Natural killer cell (primary cell): ENCODE data around the gene ZNF398. TPM values are rescaled to one million over a fixed set of nuclear protein-coding genes. Genes with fewer than 3 reads are reported as not detected.

Experiments
- ATAC-seq, 3 donors: fragments of 150-1000 bp in 2 of 3; fragments of 200-7000 bp in 1 of 3; cut with Tn5 transposase; 1 replicate in 1 of 3; 2 replicates in 2 of 3; pipeline ENCODE4 v1.10.0; 2021; ENCODE audit warnings: mild to moderate bottlenecking in 2 of 3, moderate library complexity in 2 of 3
- DNase-seq, 2 donors: peaks; one replicate each; pipeline versions ENCODE4 v3.0.0 to v3.0.0-alpha.2; 2013 to 2021; ENCODE audit warnings: mixed read lengths in 1 of 2
- H3K27ac ChIP-seq: one replicate; pipeline ENCODE4 v1.5.1; 2013; ENCODE audit warnings: mild to moderate bottlenecking, low read length
- H3K27me3 ChIP-seq: one replicate; pipeline ENCODE4 v1.6.1; 2013; ENCODE audit warnings: low read length; ENCODE audit not compliant: control insufficient read depth, insufficient read depth
- H3K36me3 ChIP-seq: one replicate; pipeline ENCODE4 v1.6.1; 2013; ENCODE audit warnings: low read length; ENCODE audit not compliant: control insufficient read depth, insufficient read depth
- H3K4me1 ChIP-seq: one replicate; pipeline ENCODE4 v1.6.1; 2013; ENCODE audit warnings: low read length; ENCODE audit not compliant: control insufficient read depth, insufficient read depth
- H3K4me3 ChIP-seq: one replicate; pipeline ENCODE4 v1.5.1; 2013; ENCODE audit warnings: low read length
- H3K9me3 ChIP-seq: one replicate; pipeline ENCODE4 v1.6.1; 2013; ENCODE audit warnings: low read length; ENCODE audit not compliant: control insufficient read depth, insufficient read depth
- H3K27ac Mint-ChIP-seq, 2 donors: one replicate each; pipeline ENCODE4 v1.8.0; 2022; ENCODE audit warnings: mild to moderate bottlenecking in 2 of 2, mixed read lengths in 2 of 2, moderate library complexity in 1 of 2
- H3K27me3 Mint-ChIP-seq, 2 donors: one replicate each; pipeline ENCODE4 v1.8.0; 2022; ENCODE audit warnings: low read depth in 2 of 2, mixed read lengths in 2 of 2
- H3K36me3 Mint-ChIP-seq: one replicate; pipeline ENCODE4 v1.8.0; 2022; ENCODE audit warnings: mixed read lengths
- H3K4me1 Mint-ChIP-seq, 2 donors: one replicate each; pipeline ENCODE4 v1.8.0; 2022; ENCODE audit warnings: mixed read lengths in 2 of 2
- H3K4me3 Mint-ChIP-seq: one replicate; pipeline ENCODE4 v1.8.0; 2022; ENCODE audit warnings: mild to moderate bottlenecking, moderate library complexity, mixed read lengths
- H3K9me3 Mint-ChIP-seq, 2 donors: one replicate each; pipeline ENCODE4 v1.8.0; 2022; ENCODE audit warnings: mixed read lengths in 2 of 2
- CTCF ChIP-seq: fragments of 200-600 bp; IDR thresholded peaks from one replicate; pipeline ENCODE4 v1.8.0; 2022; ENCODE audit warnings: antibody characterized with exemption
- WGBS: methylation state at CpG from one replicate; pipeline ENCODE4 v1.1.7; 2013; ENCODE audit warnings: missing lambda C conversion rate; ENCODE audit not compliant: insufficient coverage; 5-methylcytosine and 5-hydroxymethylcytosine counted together
- intact Hi-C: fragments of 100-400 bp; cut with micrococcal nuclease; formaldehyde crosslinking; loops from one replicate; pipeline ENCODE4 v1.14.2; 2022
- total RNA-seq, 4 donors: library from RNA; stranded (reverse); fragments of 120-200 nt in 1 of 4; gene quantifications; one replicate each; pipeline versions ENCODE4 v1.2.3 to v1.2.4, GENCODE V29; 2013 to 2022

Gene ZNF398
- total RNA-seq, 3 donors from 2014 or later (not counting 1 experiment from before 2014, with no cell fraction given) = 14.8 to 18.5 (median 18.5) TPM

DNA sequence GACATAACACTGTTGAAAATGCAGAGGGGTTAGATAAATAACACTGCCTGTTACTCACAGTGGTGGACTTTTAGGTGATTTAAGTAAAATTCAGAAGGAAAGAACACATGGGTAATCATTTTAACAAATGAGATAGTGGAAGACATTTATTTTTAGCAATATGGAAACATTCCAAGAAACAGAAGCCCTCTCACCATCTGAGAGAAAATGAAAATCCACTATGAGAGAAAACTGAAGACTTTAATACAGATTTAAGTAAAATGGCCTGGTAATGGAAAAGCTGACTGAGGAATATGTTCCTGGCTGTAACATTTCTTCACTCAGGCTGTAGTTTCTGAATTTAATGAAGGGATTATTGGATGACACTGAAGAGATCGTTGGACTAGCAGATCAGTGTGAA, 44.6 kb upstream of the ZNF398 start:
- Mint-ChIP-seq H3K4me1 (no peaks in the 10 kb centered on the region), H3K27ac (no peak overlapping the region), H3K4me3 (no peak overlapping the region), H3K36me3 (no peaks in the 10 kb centered on the region), H3K27me3 (peaks cover 0 to 2% of the 10 kb centered on the region in 2 donors), H3K9me3 (no peaks in the 10 kb centered on the region)
- ATAC-seq = no peak
- Histone ChIP-seq H3K27ac (no peak overlapping the region), H3K4me1 (no peaks in the 10 kb centered on the region), H3K36me3 (no peaks in the 10 kb centered on the region), H3K4me3 (no peak overlapping the region), H3K27me3 (no peaks in the 10 kb centered on the region), H3K9me3 (no peaks in the 10 kb centered on the region)
- intact Hi-C loops = no loop called here
- DNase-seq = no peak
- WGBS = 85% methylated on average over 1 of the region's 1 CpG
- no peak for TF ChIP-seq CTCF

GRCh38 chr7:149103424-149103823, 43.8 kb upstream of the ZNF398 start:
- Mint-ChIP-seq H3K4me3 (no peak overlapping the region), H3K27ac (no peak overlapping the region), H3K4me1 (no peaks in the 10 kb centered on the region), H3K36me3 (no peaks in the 10 kb centered on the region), H3K9me3 (no peaks in the 10 kb centered on the region), H3K27me3 (peaks cover 0 to 2% of the 10 kb centered on the region in 2 donors)
- Histone ChIP-seq H3K27ac (no peak overlapping the region), H3K9me3 (no peaks in the 10 kb centered on the region), H3K27me3 (no peaks in the 10 kb centered on the region), H3K4me1 (no peaks in the 10 kb centered on the region), H3K4me3 (no peak overlapping the region), H3K36me3 (no peaks in the 10 kb centered on the region)
- TF ChIP-seq CTCF = no peak
- ATAC-seq = no peak
- intact Hi-C loops = no loop called here
- 93% methylated on average over 9 of the region's 9 CpGs for WGBS
- DNase-seq = no peak

DNA sequence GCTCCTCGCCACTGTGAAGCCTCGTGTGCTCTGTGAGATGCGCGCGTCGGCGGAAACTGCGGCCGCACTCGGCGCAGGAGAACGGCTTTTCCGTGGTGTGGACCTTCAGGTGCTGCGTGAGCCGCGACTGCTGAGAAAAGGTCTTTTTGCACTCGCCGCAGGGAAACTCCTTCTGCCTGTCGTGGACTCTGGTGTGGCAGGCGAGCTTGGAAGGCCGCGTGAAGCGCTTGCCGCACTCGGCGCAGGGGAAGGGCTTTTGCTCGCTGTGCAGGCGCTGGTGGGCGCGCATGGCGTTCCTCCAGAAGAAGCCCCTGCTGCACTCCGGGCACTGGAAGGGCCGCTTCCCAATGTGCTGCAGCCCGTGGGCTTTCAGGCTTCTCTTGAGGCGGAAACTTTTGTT, 43.0 kb upstream of the ZNF398 start:
- H3K4me3 ChIP-seq = no peak overlapping the region
- intact Hi-C loops = no loop called here
- H3K36me3 Mint-ChIP-seq = no peaks in the 10 kb centered on the region
- no peak overlapping the region for H3K27ac ChIP-seq
- H3K27ac Mint-ChIP-seq = no peak overlapping the region
- H3K36me3 ChIP-seq = no peaks in the 10 kb centered on the region
- no peaks in the 10 kb centered on the region for H3K9me3 ChIP-seq
- no peaks in the 10 kb centered on the region for H3K9me3 Mint-ChIP-seq
- H3K27me3 ChIP-seq = no peaks in the 10 kb centered on the region
- no peak for TF ChIP-seq CTCF
- no peak for ATAC-seq
- WGBS = 97% methylated on average over 35 of the region's 35 CpGs
- peaks cover 0 to 2% of the 10 kb centered on the region in 2 donors for H3K27me3 Mint-ChIP-seq
- H3K4me1 Mint-ChIP-seq = no peaks in the 10 kb centered on the region
- DNase-seq = no peak
- H3K4me1 ChIP-seq = no peaks in the 10 kb centered on the region
- no peak overlapping the region for H3K4me3 Mint-ChIP-seq

- Histone ChIP-seq H3K27ac (no peak overlapping the region), H3K9me3 (no peaks in the 10 kb centered on the region), H3K27me3 (no peaks in the 10 kb centered on the region), H3K4me1 (no peaks in the 10 kb centered on the region), H3K4me3 (no peak overlapping the region), H3K36me3 (no peaks in the 10 kb centered on the region)
- TF ChIP-seq CTCF = no peak
- H3K4me1 Mint-ChIP-seq = no peaks in the 10 kb centered on the region
- H3K27me3 Mint-ChIP-seq = peaks cover 0 to 2% of the 10 kb centered on the region in 2 donors
- no peaks in the 10 kb centered on the region for H3K36me3 Mint-ChIP-seq
- no peak overlapping the region for H3K27ac Mint-ChIP-seq
- no peaks in the 10 kb centered on the region for H3K9me3 Mint-ChIP-seq
- intact Hi-C loops = no loop called here
- DNase-seq (no peak), ATAC-seq (no peak)
- 96% methylated on average over 25 of the region's 25 CpGs for WGBS
- H3K4me3 Mint-ChIP-seq = no peak overlapping the region
These were observed 42.5 kb upstream of the ZNF398 start for GRCh38 chr7:149104749-149105148.
